Measurements from ENCODE around the gene ZNF831. TPM values are rescaled to one million over a fixed set of nuclear protein-coding genes. Genes with fewer than 3 reads are reported as not detected.
A peak's percentile ranks its signal among the peaks of the same experiment; 100 is the strongest.

ZNF831 gene
- total RNA-seq, 2 donors from 2014 or later: 0.20 to 0.27 TPM

DNA sequence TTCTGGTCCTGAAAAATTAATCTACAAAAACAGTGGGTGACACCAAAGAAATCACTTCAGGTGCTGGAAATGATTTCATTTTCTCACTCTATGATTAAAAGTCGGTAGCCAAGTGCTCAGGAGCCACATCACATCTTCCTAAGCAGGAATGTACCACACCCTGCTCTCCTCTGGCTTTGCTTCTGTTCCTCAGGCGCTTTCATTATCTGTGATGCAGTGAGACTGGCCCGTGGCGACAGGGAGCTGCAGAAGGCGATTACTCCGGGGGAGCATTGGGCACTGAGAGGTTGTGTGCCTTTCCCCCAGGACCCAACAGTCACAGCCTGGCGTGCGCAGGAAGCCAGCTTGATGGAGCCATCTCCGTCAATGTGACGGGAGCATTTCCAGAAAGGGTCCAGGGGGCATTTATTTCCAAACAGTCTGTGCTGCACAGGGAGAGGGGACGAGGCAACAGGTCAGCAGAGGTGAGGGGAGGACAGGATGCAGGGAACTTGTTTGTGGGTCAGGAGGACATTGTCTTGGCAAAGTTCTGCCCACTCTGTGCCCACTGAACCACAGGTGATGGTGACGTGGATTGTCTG lies 5.6 kb upstream of the ZNF831 start:
- peak; percentile 18 for DNase-seq
- Histone ChIP-seq H3K36me3 (no peaks in the 10 kb centered on the region), H3K4me3 (no peak overlapping the region), H3K9me3 (no peaks in the 10 kb centered on the region), H3K4me1 (no peaks in the 10 kb centered on the region), H3K27ac (no peak overlapping the region), H3K27me3 (no peaks in the 10 kb centered on the region), H3K9ac (ENCODE audit: low read depth in 2 of 2, low read length in 2 of 2) (no peak overlapping the region)
- intact Hi-C loops (cut with DNase I): no loop called here
- no peak for TF ChIP-seq CTCF (IDR thresholded peaks at IDR 0.05)

DNA sequence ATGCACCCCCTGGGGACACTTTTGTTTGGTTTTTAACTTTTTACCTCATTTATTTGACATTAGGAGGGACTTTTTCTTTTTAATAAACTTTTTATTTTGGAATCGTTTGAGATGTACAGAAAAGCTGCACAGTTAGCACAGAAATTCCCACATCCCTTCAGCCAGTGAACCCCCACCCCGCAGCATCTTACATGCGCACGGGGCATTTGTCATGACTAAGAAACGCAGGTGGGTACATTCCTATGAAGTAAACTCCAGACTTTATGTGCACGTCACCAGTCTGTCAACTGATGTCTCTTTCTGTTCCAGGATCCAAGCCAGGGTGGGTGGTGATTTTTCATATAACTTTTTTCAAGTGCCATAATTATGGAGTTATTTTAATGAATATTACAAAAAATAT lies 4.9 kb upstream of the ZNF831 start:
- Histone ChIP-seq H3K27ac (no peak overlapping the region), H3K4me1 (no peaks in the 10 kb centered on the region), H3K4me3 (no peak overlapping the region), H3K9ac (ENCODE audit: low read depth in 2 of 2, low read length in 2 of 2) (no peak overlapping the region), H3K9me3 (no peaks in the 10 kb centered on the region), H3K36me3 (no peaks in the 10 kb centered on the region), H3K27me3 (no peaks in the 10 kb centered on the region)
- TF ChIP-seq CTCF (IDR thresholded peaks at IDR 0.05): no peak
- intact Hi-C loops (cut with DNase I): no loop called here
- DNase-seq: peak; percentile 10

DNA sequence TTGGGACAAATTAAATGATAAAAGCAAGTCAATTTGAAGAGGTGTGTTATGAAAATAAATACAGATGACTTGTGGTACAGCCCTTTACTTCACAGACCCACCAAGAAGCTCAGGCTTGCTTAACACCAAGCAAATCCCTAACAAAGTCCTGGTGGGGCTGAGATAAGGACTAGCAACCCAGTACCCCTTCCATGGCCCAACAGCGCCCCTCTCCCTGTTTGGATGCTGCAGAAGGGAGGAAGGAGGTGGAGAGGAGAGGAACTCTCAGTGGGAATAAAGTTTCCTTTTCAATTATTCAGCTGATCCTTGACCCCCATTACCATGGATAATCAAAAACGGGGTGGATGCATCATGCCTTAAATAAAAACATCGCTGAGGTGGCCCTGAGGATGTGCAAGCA lies 4.5 kb upstream of the ZNF831 start:
- no peaks in the 10 kb centered on the region for H3K36me3 ChIP-seq
- no peaks in the 10 kb centered on the region for H3K4me1 ChIP-seq
- H3K9me3 ChIP-seq: no peaks in the 10 kb centered on the region
- TF ChIP-seq CTCF (IDR thresholded peaks at IDR 0.05): no peak
- H3K27me3 ChIP-seq: no peaks in the 10 kb centered on the region
- peak; percentile 15 for DNase-seq
- no peak overlapping the region for H3K4me3 ChIP-seq
- intact Hi-C loops (cut with DNase I): no loop called here
- H3K27ac ChIP-seq: no peak overlapping the region
- no peak overlapping the region for H3K9ac ChIP-seq (ENCODE audit: low read depth in 2 of 2, low read length in 2 of 2)

- Histone ChIP-seq H3K9ac (ENCODE audit: low read depth in 2 of 2, low read length in 2 of 2) (no peak overlapping the region), H3K4me1 (no peaks in the 10 kb centered on the region), H3K36me3 (no peaks in the 10 kb centered on the region), H3K9me3 (no peaks in the 10 kb centered on the region), H3K4me3 (no peak overlapping the region), H3K27me3 (no peaks in the 10 kb centered on the region), H3K27ac (peak overlapping the region; percentile 32)
- DNase-seq: peak; percentile 23
- no peak for TF ChIP-seq CTCF (IDR thresholded peaks at IDR 0.05)
- intact Hi-C loops (cut with DNase I): no loop called here
Observed at GRCh38 chr20:59159493-59160376, 3.9 kb upstream of the ZNF831 start.

DNA sequence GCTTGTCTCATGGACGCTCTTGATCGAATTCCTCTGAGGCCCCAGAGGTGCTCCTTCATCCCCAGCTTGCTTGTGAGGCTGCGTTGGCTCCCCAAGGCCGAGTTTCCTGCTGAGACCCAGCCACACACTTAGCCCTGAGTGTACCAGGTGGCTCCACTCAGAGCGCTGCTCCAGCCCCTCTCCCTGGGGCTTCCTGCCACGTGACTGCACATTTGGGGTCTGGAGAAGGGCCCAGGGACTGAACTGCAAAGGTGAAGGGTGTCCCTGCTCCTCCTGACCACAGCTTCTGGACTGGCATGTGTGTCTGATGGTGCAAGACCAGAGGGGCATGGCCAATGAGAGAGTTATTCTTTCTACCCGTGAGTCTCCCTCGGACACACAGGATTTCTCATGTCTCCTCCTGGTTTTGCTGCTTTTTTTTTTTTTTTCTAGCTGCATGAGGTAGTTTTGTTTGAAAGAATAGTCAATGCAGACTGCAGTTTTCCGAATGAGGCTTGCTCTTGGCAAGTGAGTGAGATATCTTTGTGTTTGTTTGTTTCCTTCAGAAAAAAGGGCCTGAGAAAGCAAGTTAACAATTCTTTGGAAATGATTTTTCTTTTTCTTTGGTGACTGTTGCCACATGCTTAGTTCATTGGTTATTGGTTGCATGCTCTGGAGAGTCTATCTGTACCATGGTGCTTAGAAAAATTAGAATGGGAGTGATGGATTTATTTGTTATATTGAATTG lies 3.1 kb upstream of the ZNF831 start:
- H3K4me1 ChIP-seq: no peaks in the 10 kb centered on the region
- H3K27ac ChIP-seq: peak overlapping the region; percentile 32
- no peaks in the 10 kb centered on the region for H3K36me3 ChIP-seq
- no peaks in the 10 kb centered on the region for H3K27me3 ChIP-seq
- intact Hi-C loops (cut with DNase I): no loop called here
- no peak for TF ChIP-seq CTCF (IDR thresholded peaks at IDR 0.05)
- H3K9me3 ChIP-seq: no peaks in the 10 kb centered on the region
- H3K9ac ChIP-seq (ENCODE audit: low read depth in 2 of 2, low read length in 2 of 2): no peak overlapping the region
- DNase-seq: peak; percentile 18
- H3K4me3 ChIP-seq: no peak overlapping the region
